Breast epithelium (tissue), 3 donors: ENCODE results near the gene VAV3.
"Not testable (repeated sequence)": the region's sequence is repeated elsewhere in the genome, so short reads cannot be mapped to it uniquely, and the experiment has no call there.

Experiments used
- POLR2A ChIP-seq: fragments of 450-650 bp; IDR thresholded peaks from one replicate; pipeline ENCODE4 v1.6.1; 2016; ENCODE audit warnings: antibody characterized with exemption, mild to moderate bottlenecking, moderate library complexity
- POLR2AphosphoS5 ChIP-seq, 3 donors: sonication (generic); formaldehyde crosslinking; IDR thresholded peaks; one replicate each; pipeline ENCODE4 v1.6.1; 2017; ENCODE audit warnings: antibody characterized with exemption in 3 of 3
- TF ChIP-seq, protein P1 (sequence below), 3 donors: fragments of 450-650 bp; IDR thresholded peaks; one replicate each; pipeline ENCODE4 v1.5.1; 2016 to 2017; ENCODE audit warnings: antibody characterized with exemption in 3 of 3, mild to moderate bottlenecking in 3 of 3, moderate library complexity in 3 of 3

DNA sequence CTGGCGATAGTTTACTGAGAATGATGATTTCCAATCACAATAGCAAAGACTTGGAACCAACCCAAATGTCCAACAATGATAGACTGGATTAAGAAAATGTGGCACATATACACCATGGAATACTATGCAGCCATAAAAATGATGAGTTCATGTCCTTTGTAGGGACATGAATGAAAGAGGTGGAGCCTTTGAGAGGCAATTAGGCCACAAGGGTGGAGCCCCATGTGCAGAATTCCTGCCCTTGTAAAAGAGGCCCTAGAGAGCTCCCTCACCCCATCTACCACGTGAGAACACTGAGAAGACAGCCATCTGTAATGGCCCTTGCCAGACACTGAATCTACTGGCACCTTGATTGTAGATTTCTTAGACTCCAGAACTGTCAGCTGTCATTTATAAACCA, 314.2 kb downstream of the VAV3 start:
- TF ChIP-seq, protein P1, sequence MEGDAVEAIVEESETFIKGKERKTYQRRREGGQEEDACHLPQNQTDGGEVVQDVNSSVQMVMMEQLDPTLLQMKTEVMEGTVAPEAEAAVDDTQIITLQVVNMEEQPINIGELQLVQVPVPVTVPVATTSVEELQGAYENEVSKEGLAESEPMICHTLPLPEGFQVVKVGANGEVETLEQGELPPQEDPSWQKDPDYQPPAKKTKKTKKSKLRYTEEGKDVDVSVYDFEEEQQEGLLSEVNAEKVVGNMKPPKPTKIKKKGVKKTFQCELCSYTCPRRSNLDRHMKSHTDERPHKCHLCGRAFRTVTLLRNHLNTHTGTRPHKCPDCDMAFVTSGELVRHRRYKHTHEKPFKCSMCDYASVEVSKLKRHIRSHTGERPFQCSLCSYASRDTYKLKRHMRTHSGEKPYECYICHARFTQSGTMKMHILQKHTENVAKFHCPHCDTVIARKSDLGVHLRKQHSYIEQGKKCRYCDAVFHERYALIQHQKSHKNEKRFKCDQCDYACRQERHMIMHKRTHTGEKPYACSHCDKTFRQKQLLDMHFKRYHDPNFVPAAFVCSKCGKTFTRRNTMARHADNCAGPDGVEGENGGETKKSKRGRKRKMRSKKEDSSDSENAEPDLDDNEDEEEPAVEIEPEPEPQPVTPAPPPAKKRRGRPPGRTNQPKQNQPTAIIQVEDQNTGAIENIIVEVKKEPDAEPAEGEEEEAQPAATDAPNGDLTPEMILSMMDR (IDR thresholded peaks at IDR 0.05) = not testable (repeated sequence)
- not testable (repeated sequence) for TF ChIP-seq POLR2AphosphoS5 (IDR thresholded peaks at IDR 0.05); POLR2A
